Spleen (tissue), 11 donors: ENCODE results near the gene RAB11A. TPM values are rescaled to one million over a fixed set of nuclear protein-coding genes. Genes with fewer than 3 reads are reported as not detected.

Source experiments
- DNase-seq: peaks from one replicate; pipeline ENCODE4 v3.0.0-alpha.2; 2020
- H3K27ac ChIP-seq, 8 donors: fragments of 200-600 bp; sonication (generic) in 7 of 8; 1 replicate in 4 of 8; 2 replicates in 4 of 8; pipeline versions ENCODE4 v1.5.0 to v1.8.0; 2016 to 2021; ENCODE audit warnings: inconsistent platforms in 4 of 8, mild to moderate bottlenecking in 4 of 8, moderate library complexity in 1 of 8
- H3K27me3 ChIP-seq, 7 donors: fragments of 200-600 bp; sonication (generic) in 6 of 7; replicated peaks in 1 of 7; 1 replicate in 4 of 7; 2 replicates in 3 of 7; pipeline versions ENCODE4 v1.5.0 to v1.8.0; 2016 to 2021; ENCODE audit warnings: inconsistent platforms in 3 of 7, mild to moderate bottlenecking in 1 of 7
- H3K36me3 ChIP-seq, 6 donors: fragments of 200-600 bp; sonication (generic) in 5 of 6; 1 replicate in 4 of 6; 2 replicates in 2 of 6; pipeline versions ENCODE4 v1.5.0 to v1.8.0; 2016 to 2021; ENCODE audit warnings: inconsistent platforms in 2 of 6
- H3K4me1 ChIP-seq, 6 donors: fragments of 200-600 bp; sonication (generic) in 5 of 6; 1 replicate in 3 of 6; 2 replicates in 3 of 6; pipeline versions ENCODE4 v1.5.0 to v1.8.0; 2016 to 2021; ENCODE audit warnings: inconsistent platforms in 3 of 6
- H3K4me3 ChIP-seq, 8 donors: fragments of 200-600 bp; sonication (generic) in 7 of 8; 1 replicate in 4 of 8; 2 replicates in 4 of 8; pipeline versions ENCODE4 v1.5.0 to v1.8.0; 2016 to 2021; ENCODE audit warnings: inconsistent platforms in 4 of 8, mild to moderate bottlenecking in 4 of 8, moderate library complexity in 2 of 8
- H3K9me3 ChIP-seq, 8 donors: fragments of 200-600 bp; sonication (generic) in 7 of 8; 1 replicate in 4 of 8; 2 replicates in 4 of 8; pipeline versions ENCODE4 v1.5.0 to v1.8.0; 2016 to 2021; ENCODE audit warnings: inconsistent platforms in 4 of 8
- CTCF ChIP-seq, 11 experiments: fragments of 200-600 bp in 7 of 11; fragments of 450-650 bp in 4 of 11; sonication (generic) in 4 of 11; IDR thresholded peaks in 8 of 11; conservative IDR thresholded peaks in 3 of 11; 1 replicate in 7 of 11; 2 replicates in 4 of 11; pipeline versions ENCODE4 v1.4.0 to v1.8.0; 2016 to 2021; ENCODE audit warnings: antibody characterized with exemption in 11 of 11, inconsistent platforms in 4 of 11, mild to moderate bottlenecking in 1 of 11
- POLR2A ChIP-seq, 3 donors: fragments of 450-650 bp; IDR thresholded peaks; one replicate each; pipeline ENCODE4 v1.5.1; 2017; ENCODE audit warnings: antibody characterized with exemption in 3 of 3, mild to moderate bottlenecking in 1 of 3
- POLR2AphosphoS5 ChIP-seq, 3 donors: sonication (generic); formaldehyde crosslinking; IDR thresholded peaks; one replicate each; pipeline ENCODE4 v1.5.1; 2017; ENCODE audit warnings: antibody characterized with exemption in 3 of 3
- WGBS, 5 donors: extraction: QIAGEN DNeasy Blood & Tissue Kit in 3 of 5; methylation state at CpG; one replicate each; pipeline versions ENCODE4 v1.1.5 to v1.1.7; 2013 to 2018; 5-methylcytosine and 5-hydroxymethylcytosine counted together
- intact Hi-C: fragments of 100-400 bp; cut with DNase I; formaldehyde crosslinking; loops from one replicate; pipeline ENCODE4 v1.15.0; 2023; ENCODE audit warnings: low total_unique reads
- polyA plus RNA-seq, 3 donors: library from polyadenylated mRNA; stranded (reverse); fragments of 200-250 nt; gene quantifications; one replicate each; pipeline ENCODE4 v1.2.1, GENCODE V29; 2013
- total RNA-seq, 7 donors: library from RNA; depleted of rRNA in 3 of 7; stranded (reverse); fragments of >200 nt in 3 of 7; fragmentation: NEBNext Ultra II Directional in 4 of 7; extraction: Animal tissue kit (Norgen Biotek cat#: 25700) in 4 of 7; gene quantifications; one replicate each; pipeline versions ENCODE4 v1.1.0 to v1.2.1, GENCODE V29; 2016 to 2021
- donor health status: healthy with polysubstance abuse.
- donor health status: DM: no; HTN: no; CAD: no; lungs with moderate emphysema.
- donor health status: DM: no; HTN: no; CAD: no.
- donor health status: Bipolar disorder and iron deficiency.
- donor health status: healthy.
- donor health status: DM: no; HTN: no; CAD: no.
- donor health status: DM: yes; HTN: yes; CAD: no.

The RAB11A gene
- total and polyA plus RNA-seq, 10 donors: 86.7 to 313 (median 235) TPM

- peak overlapping the region; percentile 49 to 94 (median 92) for H3K27ac ChIP-seq
- TF ChIP-seq POLR2AphosphoS5 (IDR thresholded peaks at IDR 0.05) (no peak), CTCF (IDR thresholded peaks at IDR 0.05 in 8 of 11, conservative IDR thresholded peaks at IDR 0.05 in 3 of 11) (no peak), POLR2A (IDR thresholded peaks at IDR 0.05) (no peak)
- intact Hi-C loops: no loop called here
- 31 to 41% (median 36%) methylated on average over 4 of the region's 4 CpGs for WGBS, 5 donors
- peaks cover 19 to 81% (median 46%) of the 10 kb centered on the region in 6 donors for H3K4me1 ChIP-seq
- H3K4me3 ChIP-seq: peak overlapping the region in 1 of 8 donors; percentile 51
- no peaks in the 10 kb centered on the region for H3K27me3 ChIP-seq
- no peaks in the 10 kb centered on the region for H3K9me3 ChIP-seq
- no peak for DNase-seq
- no peaks in the 10 kb centered on the region for H3K36me3 ChIP-seq
Measured at GRCh38 chr15:65833501-65834205, 35.6 kb upstream of the RAB11A start.

GRCh38 chr15:65834603-65835282, 34.5 kb upstream of the RAB11A start:
- no peaks in the 10 kb centered on the region for H3K36me3 ChIP-seq
- 90 to 98% (median 96%) methylated on average over 8 of the region's 8 CpGs for WGBS, 5 donors
- intact Hi-C loops: no loop called here
- no peak overlapping the region for H3K4me3 ChIP-seq
- H3K27me3 ChIP-seq: no peaks in the 10 kb centered on the region
- H3K9me3 ChIP-seq: no peaks in the 10 kb centered on the region
- no peak for TF ChIP-seq POLR2A (IDR thresholded peaks at IDR 0.05)
- no peak for TF ChIP-seq POLR2AphosphoS5 (IDR thresholded peaks at IDR 0.05)
- no peak for TF ChIP-seq CTCF (IDR thresholded peaks at IDR 0.05 in 8 of 11, conservative IDR thresholded peaks at IDR 0.05 in 3 of 11)
- no peak for DNase-seq
- peaks cover 19 to 74% (median 45%) of the 10 kb centered on the region in 6 donors for H3K4me1 ChIP-seq
- H3K27ac ChIP-seq: peak overlapping the region in 7 of 8 donors; percentile 85 to 94 (median 92)

GRCh38 chr15:65835447-65835846, 33.8 kb upstream of the RAB11A start:
- no peaks in the 10 kb centered on the region for H3K36me3 ChIP-seq
- DNase-seq: no peak
- intact Hi-C loops: no loop called here
- no peak overlapping the region for H3K4me3 ChIP-seq
- no peaks in the 10 kb centered on the region for H3K27me3 ChIP-seq
- no peaks in the 10 kb centered on the region for H3K9me3 ChIP-seq
- H3K27ac ChIP-seq: peak overlapping the region in 4 of 8 donors; percentile 89 to 94 (median 93)
- peaks cover 19 to 74% (median 46%) of the 10 kb centered on the region in 6 donors for H3K4me1 ChIP-seq
- TF ChIP-seq POLR2AphosphoS5 (IDR thresholded peaks at IDR 0.05) (no peak), CTCF (IDR thresholded peaks at IDR 0.05 in 8 of 11, conservative IDR thresholded peaks at IDR 0.05 in 3 of 11) (no peak), POLR2A (IDR thresholded peaks at IDR 0.05) (no peak)
- WGBS, 5 donors: 43 to 58% (median 57%) methylated on average over 4 of the region's 4 CpGs

- H3K36me3 ChIP-seq: no peaks in the 10 kb centered on the region
- no peak for DNase-seq
- no peak for TF ChIP-seq POLR2AphosphoS5 (IDR thresholded peaks at IDR 0.05)
- no peak for TF ChIP-seq POLR2A (IDR thresholded peaks at IDR 0.05)
- TF ChIP-seq CTCF (IDR thresholded peaks at IDR 0.05 in 8 of 11, conservative IDR thresholded peaks at IDR 0.05 in 3 of 11): peak in 7 of 11 experiments; percentile 11 to 33 (median 29)
- H3K4me3 ChIP-seq: no peak overlapping the region
- H3K4me1 ChIP-seq: peaks cover 22 to 82% (median 50%) of the 10 kb centered on the region in 6 donors
- no peaks in the 10 kb centered on the region for H3K27me3 ChIP-seq
- H3K9me3 ChIP-seq: no peaks in the 10 kb centered on the region
- H3K27ac ChIP-seq: no peak overlapping the region
- intact Hi-C loops: no loop called here
- 75 to 88% (median 81%) methylated on average over 4 of the region's 4 CpGs for WGBS, 5 donors
Measured at GRCh38 chr15:65836665-65837064, 32.6 kb upstream of the RAB11A start.
